ENCODE measurements around the gene B3GAT3.
"Not testable (repeated sequence)": the region's sequence is repeated elsewhere in the genome, so short reads cannot be mapped to it uniquely, and the experiment has no call there.

B3GAT3 gene

DNA sequence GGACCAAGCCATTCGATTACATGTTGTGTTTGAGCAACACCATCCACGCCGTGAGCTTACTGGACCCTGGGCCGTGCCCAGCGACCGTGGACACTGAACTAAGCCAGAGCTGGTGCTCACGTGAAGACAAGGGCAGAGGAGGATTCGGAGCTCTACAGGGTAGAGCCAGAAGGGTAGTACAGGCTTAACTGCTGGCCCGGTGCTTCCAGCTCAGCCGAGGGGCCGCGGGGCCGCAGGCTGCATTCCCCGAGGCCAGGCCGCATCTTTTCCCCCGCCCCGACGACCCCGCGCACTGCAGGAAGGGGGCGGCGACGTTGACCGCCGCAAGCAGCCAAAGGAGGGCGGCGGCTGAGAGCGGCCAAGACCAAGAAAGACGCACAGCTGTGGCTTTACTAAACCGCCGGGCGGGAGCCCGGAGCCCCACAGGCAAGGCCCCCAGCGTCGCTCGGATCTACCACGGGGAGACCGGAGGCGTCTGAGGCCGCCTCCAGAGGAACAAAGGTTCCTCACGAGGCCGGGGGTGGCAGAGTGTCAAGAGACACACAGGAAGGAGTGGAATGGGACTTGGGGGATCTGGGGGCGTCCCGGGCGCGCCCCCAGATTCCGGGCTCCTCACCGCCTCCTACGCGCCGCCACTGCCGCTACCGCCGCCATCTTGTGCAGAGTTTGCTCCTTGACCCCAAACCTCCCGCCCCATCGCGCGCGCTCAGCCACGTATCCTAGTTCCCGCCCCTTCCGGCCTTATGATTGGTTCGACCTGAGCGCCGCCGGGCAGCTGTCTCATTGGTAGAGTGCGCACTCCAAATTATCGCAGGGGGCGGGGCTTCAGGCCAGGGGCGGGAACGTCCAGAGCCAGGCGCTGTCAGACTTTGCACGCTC, 24.4 kb upstream of the B3GAT3 start, which contains the start of gene GANAB:
Gene GANAB, minus strand, starts transcription at position 668 of the 879 bp plus-strand sequence. Its CDS starts 14 bp downstream, at position 654.
- DNase-seq: peak; percentile 99

DNA sequence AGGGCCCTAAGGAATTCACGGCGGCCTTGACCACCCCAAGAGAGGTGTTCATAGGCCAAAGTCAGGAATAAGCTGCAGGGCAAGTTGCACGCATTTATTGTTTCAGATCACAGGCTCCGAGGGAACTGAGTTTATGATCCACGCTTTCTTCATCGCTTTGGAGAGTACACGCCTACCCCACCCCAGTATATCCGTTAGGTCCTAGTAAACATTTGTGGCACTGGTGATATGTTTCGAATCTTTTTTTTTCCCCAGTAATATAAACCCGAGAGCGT, 23.8 kb upstream of the B3GAT3 start:
- no peak for DNase-seq

DNA sequence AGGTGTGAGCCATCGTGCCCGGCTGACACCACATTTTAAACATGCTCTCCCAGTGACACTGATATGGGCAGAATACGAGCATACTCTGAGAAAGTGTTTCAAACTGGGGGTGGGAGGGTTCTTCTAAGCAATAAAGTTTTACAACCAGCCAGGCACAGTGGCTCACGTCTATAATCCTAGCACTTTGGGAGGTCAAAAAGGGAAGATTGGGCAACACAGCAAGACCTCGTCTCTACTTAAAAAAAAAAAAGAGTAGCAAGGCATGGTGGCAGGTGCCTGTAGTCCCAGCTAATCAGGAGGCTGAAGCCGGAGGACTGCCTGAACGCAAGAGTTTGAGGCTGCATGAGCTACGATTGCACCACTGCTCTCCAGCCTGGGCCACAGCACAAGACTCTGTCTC, 22.4 kb upstream of the B3GAT3 start:
- no peak for DNase-seq

DNA sequence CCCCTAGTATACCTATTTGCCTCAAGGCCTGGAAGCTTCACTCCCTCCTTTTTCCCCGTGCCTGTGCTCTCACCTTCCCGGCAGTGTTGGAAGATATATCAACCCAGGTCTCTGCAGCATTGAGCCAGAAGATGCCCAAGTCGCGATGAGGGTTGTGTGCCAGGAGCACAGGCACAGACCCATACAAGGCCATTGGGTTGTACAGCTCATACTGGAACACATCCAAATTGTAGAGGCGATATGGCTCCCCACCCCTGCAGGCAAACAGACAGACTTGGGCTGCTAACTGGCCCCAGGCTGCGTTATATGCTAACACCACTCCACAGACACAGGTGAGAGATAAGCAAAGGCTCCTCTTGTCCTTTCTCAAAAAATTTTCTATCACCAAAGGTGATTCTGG, 10.7 kb upstream of the B3GAT3 start:
- no peak for DNase-seq

DNA sequence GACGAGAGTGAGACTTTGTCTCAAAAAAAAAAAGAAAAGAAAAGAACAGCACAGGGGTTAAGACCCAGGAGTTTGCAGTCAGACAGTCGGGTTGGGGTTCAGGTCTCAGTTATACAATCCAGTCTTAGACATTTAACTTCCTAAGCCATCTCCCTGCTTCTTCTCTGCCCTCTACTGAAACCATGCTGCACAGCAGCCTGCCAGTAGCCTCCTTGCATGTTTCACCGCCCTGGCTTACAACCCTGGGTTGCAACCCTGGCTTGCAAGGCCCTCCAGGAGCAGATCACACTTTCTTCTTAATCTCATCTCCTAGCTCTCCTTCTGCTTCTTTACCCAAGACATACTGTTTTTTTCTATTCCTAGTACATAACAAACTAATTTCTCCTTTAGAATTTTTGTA, 5.9 kb upstream of the B3GAT3 start:
- DNase-seq: no peak

DNA sequence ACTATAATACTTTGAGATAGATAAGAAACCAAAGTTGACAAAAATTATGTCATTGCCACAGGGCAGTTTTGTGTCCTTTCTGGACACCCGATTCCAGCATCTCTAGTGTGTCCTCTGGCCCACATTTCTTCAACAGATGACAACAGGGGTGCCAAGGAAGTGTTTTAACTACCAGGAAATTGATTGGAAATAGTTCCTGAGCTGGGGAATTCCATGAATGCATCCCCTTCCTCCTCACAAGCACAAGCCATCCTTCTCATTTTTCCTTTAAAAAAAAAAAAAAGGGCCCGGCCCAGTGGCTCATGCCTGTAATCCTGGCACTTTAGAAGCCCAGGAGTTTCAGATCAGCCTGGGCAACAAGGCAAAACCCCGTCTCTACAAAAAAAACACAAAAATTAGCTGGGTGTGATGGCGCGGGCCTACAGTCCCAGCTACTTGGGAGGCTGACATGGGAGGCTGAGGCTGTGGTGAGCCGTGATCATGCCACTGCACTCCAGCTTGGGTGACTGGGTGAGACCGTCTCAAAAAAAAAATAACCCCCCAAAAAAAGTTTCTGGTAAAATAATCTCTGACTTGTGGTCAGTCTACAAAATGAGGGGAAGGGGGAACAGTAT, 797 bp upstream of the B3GAT3 start:
- no peak for DNase-seq

DNA sequence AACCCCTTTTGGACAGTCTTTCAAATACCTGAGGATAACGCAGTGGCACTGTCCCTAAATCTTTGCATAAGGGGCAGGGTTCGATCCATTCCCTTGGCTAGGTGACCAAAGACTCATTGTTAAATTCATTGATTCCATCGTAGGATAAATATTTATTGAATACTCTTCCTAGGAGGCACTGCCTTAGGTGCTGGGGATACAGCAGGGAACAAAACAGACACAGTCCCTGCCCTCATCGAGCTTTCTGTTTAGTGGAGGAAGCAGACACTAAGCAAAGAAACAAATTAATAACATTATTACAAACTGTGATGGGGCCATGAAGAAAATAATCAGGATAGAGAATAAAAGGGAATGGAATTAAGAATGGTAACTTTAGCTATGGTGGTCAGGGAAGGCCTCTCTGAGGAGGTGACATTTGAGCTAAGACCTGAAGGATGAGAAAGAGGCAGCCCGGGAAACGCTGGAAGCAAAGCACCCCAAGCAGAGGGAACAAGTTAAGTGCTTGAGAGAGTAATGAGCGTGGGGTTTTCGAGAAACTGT, 689 bp downstream of the B3GAT3 start:
- DNase-seq: no peak

DNA sequence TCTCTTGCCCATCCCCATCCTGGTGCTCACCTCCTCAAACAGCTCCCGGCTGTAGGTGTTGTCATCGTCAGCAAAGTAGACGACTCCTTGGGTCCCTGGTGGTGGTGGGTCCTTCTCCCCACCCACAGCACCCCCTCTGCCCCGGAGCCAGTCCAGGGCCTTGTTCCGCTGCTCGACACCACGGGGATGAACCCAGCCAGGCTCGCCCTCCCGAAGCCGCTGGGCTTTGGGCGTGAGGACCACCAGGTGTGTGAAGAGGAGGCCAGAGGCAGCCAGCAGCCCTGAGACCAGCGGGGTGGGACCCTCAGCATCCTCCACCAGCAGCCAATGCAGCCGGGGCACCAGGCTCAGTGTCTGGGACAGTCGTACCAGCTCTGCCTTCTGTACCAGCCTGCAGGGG, 4.8 kb downstream of the B3GAT3 start:
- not testable (repeated sequence) for DNase-seq

DNA sequence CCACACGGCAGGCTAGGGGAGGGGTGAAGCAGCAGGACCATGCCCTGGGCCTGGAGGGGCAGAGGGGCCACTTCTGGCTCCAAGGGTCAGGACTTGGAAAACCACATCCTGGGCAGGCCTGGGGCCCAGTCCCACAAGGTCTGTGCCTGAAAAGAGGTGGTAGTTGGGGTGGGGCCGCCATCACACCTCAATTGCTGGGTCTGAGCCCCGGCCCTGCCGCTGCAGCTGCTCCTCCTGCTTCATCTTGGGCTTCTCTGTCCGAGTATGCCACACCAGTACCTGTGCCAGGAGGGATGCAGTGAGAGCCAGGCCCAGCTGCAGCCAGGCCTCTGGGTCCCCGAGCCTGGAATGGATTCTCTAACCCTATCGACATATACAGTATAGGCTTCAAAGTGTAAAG, 6.3 kb downstream of the B3GAT3 start:
- no peak for DNase-seq

DNA sequence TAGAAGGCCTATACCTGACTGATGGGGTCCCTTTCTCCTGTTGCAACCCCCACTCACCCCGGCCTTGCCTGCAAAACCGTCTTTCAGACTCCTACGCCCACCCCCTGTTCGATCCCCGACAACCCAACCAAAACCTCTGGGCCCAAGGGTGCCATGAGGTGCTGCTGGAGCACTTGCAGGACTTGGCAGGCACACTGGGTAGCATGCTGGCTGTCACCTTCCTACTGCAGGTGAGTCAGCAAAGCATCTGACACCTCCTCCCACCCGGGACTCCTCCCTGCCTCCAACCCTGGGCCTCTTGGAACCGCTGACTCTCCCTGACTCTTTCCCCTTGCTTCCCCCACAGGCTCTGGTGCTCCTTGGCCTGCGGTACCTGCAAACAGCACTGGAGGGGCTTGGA, 7.5 kb downstream of the B3GAT3 start:
- DNase-seq: no peak

DNA sequence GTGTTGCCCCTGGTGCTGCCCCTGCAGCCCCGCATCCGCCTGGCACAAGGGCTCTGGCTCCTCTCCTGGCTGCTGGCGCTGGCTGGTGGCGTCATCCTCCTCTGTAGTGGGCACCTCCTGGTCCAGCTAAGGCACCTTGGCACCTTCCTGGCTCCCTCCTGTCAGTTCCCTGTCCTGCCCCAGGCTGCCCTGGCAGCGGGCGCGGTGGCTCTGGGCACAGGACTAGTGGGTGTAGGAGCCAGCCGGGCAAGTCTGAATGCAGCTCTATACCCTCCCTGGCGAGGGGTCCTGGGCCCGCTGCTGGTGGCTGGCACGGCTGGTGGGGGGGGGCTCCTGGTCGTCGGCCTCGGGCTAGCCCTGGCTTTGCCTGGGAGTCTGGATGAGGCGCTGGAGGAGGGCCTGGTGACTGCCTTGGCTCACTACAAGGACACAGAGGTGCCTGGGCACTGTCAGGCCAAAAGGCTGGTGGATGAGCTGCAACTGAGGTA, 8.5 kb downstream of the B3GAT3 start:
- no peak for DNase-seq

DNA sequence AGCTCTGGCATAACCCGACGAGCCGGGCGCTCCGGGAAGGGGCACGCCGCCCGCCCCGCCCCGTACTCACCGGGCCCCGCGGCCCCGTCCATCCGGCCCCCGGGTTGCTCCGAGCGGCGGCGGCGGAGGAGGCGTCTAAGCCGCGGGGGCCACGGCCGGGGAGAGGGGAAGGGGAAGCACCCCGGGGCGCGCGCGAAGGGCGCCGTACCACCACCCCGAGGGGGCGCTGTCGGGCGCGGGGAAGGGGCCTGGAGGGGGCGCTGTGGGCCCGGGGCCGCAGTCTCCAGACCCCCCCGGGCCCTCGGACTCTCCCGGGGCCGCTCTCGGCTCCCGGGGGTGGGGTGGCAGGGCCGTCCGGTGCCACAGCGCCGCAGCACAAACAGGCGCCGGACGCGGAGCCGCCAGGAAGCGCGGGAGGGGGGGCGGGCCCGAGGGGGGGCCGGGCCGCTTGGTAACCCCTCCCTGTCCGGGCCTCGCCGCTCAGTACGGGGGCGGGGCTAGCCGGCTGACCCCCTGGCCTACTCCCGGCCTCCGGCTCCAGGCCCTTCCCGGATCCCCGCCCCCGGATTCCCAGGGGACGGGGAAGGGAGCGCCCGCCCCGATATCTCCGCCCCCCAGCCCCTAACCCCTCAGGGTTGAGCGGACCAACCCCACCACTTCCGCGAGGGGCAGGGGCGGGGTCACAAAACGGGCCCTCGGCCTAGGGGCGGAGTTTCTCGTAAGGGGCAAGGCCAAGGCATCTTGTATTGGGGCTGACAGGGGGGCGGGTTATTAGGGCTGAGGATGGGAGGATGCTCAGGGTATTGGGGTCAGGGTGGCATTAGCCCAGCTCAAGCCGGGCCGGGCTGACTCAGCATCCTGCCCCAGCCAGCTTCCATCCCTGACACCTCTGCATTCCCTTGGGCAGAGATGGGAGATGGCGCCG, 9.2 kb downstream of the B3GAT3 start, which contains the start of the genes EML3 and ROM1:
Gene EML3, minus strand, starts transcription at position 410 of the 925 bp plus-strand sequence. Its CDS starts 318 bp downstream, at position 92.
Gene ROM1, plus strand, starts transcription at position 892 of the 925 bp plus-strand sequence. Its CDS starts 25 bp downstream, at position 917.
- peak; percentile 91 for DNase-seq

DNA sequence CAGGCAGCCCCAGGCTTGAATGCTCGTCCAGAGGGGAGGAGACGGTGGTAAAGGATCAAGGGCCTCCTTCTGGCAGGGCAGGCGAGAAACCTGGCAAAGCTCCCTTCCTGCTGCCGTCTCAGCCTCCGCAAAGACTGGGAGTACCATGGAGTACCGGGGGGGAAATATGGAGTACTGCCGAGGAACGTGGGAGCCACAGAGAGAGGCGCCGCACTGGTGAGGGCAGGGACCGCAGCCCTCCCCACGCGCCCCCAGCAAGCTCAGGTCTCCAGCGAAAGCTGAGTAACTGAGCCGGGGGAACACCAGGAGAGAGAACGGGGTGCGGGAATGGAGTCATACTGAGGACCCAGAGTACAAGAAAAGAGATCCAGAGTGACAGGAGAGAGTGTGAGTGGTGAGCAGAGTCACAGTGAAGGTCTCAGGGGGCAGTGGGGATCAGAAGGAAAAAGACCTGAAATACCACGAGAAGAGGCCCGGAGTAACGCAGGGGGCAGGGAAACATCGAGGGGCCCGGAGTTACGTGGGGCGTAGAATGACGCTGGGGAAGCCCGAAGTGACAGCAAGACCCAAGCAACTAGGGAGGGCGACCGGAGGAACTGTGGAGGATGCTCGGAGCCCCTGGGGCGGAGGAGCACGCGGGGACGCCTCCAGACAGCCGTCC, 10.0 kb downstream of the B3GAT3 start:
- DNase-seq: no peak

DNA sequence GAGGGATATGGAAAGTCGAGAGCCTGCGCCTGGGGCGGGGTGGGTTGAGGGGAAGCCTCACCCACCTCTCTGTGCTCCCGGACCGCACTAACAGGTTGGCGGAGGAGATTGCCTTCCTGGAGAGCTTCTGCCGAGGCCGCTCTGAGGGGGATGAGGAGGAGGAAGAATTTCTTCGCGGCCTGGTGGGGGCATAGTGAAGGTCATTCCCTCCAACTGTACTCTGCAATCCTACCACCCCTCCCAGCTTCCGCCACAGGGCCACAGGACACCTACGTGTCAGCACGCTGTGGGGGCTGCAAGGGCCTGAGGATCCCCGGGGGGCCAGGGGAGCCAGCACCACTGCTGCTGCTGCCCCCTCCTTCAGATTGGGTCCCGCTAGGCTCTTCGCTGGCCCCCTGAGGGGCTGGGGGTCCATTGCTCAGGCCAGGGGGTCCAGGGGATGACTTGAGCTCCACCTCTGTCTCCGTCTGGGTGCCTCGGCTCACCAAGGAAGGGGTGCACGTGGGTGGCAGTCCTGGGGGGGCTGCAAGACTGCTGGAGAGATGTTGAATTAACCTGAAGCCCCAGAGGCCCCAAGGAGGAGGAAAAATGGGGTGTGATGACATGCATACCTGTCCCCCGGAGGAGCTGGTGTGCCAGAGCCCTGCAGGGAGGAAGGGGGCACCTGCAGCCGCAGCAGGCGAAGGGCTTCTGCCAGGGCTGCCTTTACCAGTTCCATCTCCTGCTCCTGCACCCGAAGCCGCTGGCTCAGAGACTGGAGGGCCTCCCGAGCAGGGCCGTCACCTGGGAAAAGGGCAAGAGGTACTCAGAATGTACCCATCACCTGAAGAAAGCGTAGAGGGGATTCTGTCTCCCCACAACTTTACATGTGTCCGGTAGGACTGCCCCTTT, 10.7 kb downstream of the B3GAT3 start:
- DNase-seq: no peak

DNA sequence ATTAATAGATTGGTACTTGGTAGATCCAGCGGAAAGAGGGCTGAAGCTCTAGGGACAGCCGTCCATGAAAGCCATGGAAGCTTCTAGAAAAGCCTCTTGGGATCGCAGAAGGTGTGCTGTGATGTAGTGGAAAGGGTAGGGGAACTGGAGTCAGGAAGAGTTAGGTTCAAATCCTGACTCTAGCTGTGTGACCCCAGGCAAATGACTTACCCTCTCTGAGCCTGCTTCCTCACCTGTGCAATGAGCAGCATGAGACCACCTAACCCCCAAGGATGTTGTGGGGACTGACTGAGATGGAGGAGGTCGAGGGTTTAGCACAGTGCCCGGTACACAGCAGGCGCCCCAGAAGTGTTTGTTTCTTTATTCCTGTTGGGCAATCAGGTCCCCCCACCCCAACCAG, 11.4 kb downstream of the B3GAT3 start:
- DNase-seq: no peak

DNA sequence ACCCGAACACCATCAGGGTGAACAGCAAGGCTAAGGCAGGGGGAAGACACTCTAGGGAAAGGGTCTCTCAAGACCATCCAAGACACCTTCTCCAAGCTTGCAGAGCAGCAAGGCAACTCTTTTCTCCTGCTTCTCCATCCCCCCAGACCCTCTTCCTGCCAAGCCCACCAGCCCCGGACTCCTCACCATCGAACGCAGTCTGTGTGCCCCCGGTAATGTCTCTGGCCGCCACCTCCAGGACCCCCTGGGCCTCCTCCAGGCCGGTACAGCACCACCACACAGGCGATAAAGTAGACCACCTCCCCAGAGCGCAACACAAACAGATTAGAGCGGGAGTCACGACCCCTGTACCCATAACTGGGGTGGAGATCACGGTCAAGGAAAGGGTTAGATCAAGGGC, 13.0 kb downstream of the B3GAT3 start:
- no peak for DNase-seq

DNA sequence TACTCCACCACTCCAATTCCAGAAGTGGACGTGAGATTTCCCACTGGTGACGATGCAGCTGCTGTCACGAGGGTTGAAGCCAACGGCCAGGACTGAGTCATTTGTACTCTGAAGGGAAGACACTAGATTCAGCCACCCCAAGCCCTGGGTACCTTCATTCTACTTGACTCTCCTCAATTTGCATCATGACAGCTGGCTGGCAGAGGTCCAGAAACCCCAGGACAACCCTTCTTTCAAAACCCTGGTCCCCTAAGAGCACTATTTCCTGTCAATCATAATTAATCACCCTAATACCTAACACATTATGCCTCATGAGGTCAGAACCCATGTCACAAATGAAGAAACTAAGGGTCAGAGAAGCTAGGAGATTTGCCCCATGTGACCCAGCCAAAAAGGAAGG, 14.1 kb downstream of the B3GAT3 start:
- DNase-seq: no peak

DNA sequence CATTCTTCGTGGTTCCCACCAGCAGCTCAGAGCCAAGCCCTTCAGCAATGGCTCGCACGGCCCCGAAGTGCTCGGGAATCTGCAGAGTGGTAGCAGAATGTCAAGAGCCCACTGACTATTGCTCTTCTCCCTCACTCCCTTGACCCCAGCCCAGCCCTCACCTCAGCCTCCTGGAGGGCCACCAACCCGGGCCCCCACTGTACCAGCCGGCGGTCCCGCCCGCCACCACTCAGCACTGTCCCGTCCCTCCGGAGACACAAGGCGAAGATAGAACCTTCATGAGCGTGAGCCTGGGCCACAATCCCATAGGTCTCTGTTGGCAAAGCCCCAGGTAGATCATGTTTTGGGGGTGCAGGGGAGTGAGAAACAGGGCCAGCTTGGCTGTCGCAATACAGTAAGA, 15.9 kb downstream of the B3GAT3 start:
- DNase-seq: no peak

DNA sequence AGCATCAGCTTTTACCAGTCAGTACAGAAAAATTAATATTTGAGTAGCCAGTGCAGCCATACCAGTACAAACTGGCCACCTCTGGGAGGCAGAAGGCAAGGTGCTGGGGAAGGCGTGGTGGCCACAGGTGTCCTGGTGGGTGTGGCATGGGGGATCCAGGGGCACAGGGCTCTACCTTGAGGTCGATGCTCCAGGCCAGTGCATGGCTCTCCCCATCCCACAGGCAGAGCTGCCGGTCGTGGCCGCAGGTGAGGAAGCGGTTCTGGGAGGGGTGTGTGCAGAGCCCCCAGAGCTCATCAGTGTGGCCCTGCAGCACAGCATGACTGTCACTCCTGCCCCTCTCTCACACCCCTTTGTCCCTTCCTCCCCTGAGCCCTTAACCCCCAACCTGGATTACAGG, 16.3 kb downstream of the B3GAT3 start:
- no peak for DNase-seq

DNA sequence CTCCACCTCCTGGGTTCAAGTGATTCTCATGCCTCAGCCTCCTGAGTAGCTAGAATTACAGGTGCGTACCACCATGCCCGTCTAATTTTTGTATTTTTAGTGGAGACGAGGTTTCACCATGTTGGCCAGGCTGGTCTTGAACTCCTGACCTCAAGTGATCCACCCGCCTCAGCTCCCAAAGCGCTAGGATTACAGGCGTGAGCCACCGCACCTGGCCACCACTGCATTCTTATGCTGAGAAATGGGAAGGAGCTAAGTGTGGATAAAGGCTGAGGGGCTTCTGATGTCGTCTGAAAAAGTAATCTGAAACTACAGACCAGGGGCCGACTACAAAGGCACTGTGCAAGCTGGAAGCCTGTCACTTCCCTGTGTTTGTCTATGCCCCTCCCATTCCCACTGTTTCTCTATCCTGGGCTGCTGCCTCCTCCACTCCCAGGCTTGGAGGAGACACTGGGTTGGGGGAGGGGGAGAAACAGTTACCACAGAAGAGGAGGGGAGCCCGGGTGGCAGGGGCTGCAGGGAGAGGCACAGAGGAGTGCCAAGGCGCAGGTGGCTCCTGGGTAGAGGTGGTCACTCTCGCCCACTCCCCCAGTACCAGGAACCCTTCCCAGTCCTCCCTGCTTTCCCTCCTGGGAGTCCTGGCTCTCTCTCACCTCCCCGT, 17.2 kb downstream of the B3GAT3 start:
- no peak for DNase-seq

Measured in activated gamma-delta T cell treated with Interleukin-2 at 50 U/mL for 16 hours (primary cell).